ENCODE results near the gene CA12.

DNA sequence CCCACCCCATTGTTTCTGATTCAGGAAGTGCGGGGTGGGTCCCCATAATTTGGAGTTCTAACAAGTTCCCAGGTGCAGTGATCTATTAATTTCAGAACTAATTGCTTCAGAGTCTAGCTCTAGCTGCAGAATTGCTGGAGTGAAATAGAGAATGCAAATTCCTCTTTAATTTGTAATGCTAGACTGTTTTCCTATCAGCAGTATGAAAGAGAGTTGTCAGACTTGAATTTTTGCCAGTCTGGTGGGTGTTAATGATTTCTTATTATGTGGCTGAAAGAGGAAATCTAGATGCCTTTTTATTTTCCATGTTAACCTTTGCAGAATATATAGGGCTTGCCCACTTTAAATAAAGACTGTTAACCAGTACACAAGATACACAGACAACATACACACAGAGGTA is 80.6 kb downstream of the CA12 start:
- TF ChIP-seq, protein P1, sequence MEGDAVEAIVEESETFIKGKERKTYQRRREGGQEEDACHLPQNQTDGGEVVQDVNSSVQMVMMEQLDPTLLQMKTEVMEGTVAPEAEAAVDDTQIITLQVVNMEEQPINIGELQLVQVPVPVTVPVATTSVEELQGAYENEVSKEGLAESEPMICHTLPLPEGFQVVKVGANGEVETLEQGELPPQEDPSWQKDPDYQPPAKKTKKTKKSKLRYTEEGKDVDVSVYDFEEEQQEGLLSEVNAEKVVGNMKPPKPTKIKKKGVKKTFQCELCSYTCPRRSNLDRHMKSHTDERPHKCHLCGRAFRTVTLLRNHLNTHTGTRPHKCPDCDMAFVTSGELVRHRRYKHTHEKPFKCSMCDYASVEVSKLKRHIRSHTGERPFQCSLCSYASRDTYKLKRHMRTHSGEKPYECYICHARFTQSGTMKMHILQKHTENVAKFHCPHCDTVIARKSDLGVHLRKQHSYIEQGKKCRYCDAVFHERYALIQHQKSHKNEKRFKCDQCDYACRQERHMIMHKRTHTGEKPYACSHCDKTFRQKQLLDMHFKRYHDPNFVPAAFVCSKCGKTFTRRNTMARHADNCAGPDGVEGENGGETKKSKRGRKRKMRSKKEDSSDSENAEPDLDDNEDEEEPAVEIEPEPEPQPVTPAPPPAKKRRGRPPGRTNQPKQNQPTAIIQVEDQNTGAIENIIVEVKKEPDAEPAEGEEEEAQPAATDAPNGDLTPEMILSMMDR (conservative IDR thresholded peaks at IDR 0.05 in 1 of 2, IDR thresholded peaks at IDR 0.05 in 1 of 2; ENCODE audit: extremely low read depth in 1 of 2, insufficient read depth in 1 of 2, low read depth in 1 of 2, low read length in 2 of 2): no peak
- TF ChIP-seq EZH2 (IDR thresholded peaks at IDR 0.05; ENCODE audit: borderline replicate concordance, low read length): no peak

Measured in mammary epithelial cell (primary cell).